ENCODE data around the gene TOGARAM2. TPM values are rescaled to one million over a fixed set of nuclear protein-coding genes. Genes with fewer than 3 reads are reported as not detected.

Gene TOGARAM2
- total and polyA plus RNA-seq, 2 of the 8 experiments (the other 6 are each of a cell fraction or from before 2014, with no cell fraction given): 0.42 to 1.4 TPM

DNA sequence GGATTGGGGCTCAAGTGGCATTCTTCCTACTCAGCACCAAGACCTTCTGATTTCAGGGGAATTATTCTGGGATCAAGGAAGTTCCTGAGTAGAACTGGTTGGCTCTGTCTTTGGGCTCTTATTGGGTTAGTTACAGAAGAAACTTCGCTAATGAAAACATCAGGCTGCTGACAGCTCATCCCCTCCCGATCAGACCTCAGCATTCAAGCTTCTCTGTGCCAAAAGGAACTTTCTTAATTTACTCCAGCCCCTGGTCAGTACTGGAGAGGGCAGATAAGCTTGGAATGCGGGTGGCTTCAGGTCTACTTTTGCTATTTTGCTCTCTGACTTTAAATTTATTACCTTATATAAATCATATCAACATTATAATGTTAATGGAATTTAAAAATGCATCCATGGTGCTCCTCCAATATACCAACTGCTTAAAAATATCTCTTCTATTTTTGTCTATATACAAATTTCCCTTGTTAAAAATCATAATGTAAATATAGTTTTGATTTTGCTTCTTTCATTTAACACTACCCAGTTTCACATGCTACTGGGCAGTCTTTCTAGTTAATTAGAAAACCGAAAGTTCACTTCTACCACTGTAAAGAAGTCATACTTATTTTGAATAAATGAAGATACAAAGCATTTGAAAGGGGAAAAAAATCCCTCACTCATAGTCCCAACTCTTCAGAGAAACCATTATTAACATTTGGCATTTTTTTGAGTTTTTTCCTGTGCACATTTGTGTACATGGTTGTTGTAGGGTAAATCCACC, 58.8 kb downstream of the TOGARAM2 start:
- H3K4me2 ChIP-seq (ENCODE audit: insufficient read depth in 1 of 2, low read depth in 2 of 2, low read length in 2 of 2): no peak overlapping the region
- no peak for FAIRE-seq
- TF ChIP-seq MAFK (IDR thresholded peaks at IDR 0.05; ENCODE audit: low read depth, low read length) (no peak), ATF2 (IDR thresholded peaks at IDR 0.05; ENCODE audit: low read length) (no peak), CHD2 (IDR thresholded peaks at IDR 0.05; ENCODE audit: low read length) (no peak), CTBP2 (IDR thresholded peaks at IDR 0.05; ENCODE audit: borderline replicate concordance, insufficient read depth, insufficient read length, low read length) (no peak), JUND (IDR thresholded peaks at IDR 0.05; ENCODE audit: low read length) (no peak), SP4 (IDR thresholded peaks at IDR 0.05; ENCODE audit: low read length) (no peak), EGR1 (IDR thresholded peaks at IDR 0.05; ENCODE audit: borderline replicate concordance, low read depth, low read length) (no peak), TBP (IDR thresholded peaks at IDR 0.05; ENCODE audit: low read depth, low read length) (no peak), RFX5 (IDR thresholded peaks at IDR 0.05; ENCODE audit: borderline replicate concordance, low read depth, low read length) (no peak), SRF (IDR thresholded peaks at IDR 0.05; ENCODE audit: low read depth, low read length) (no peak)
- TF ChIP-seq, protein P1, sequence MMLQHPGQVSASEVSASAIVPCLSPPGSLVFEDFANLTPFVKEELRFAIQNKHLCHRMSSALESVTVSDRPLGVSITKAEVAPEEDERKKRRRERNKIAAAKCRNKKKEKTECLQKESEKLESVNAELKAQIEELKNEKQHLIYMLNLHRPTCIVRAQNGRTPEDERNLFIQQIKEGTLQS (IDR thresholded peaks at IDR 0.05; ENCODE audit: insufficient read depth, low read depth, low read length): no peak

More for the DNA sequence above, 58.8 kb downstream of the TOGARAM2 start:
- Histone ChIP-seq H2BK5ac (ENCODE audit: low read depth, low read length) (no peak overlapping the region), H3K27ac (ENCODE audit: low read depth, low read length) (no peak overlapping the region), H4K91ac (replicated peaks; ENCODE audit: insufficient read length, low read length) (no peak overlapping the region), H2BK15ac (ENCODE audit: low read length) (no peak overlapping the region), H3K79me2 (ENCODE audit: control insufficient read depth in 1 of 2, insufficient read depth in 2 of 2, low read length in 2 of 2) (no peaks in the 10 kb centered on the region), H2AFZ (ENCODE audit: low read length) (no peak overlapping the region), H2BK20ac (ENCODE audit: low read length) (no peak overlapping the region), H2BK12ac (ENCODE audit: low read depth, low read length) (no peak overlapping the region), H4K20me1 (replicated peaks in 1 of 2; ENCODE audit: control insufficient read depth in 1 of 2, insufficient read depth in 2 of 2, low read length in 2 of 2) (no peaks in the 10 kb centered on the region), H3K4me1 (replicated peaks in 1 of 4; ENCODE audit: control insufficient read depth in 3 of 4, insufficient read depth in 4 of 4, low read length in 3 of 4) (no peaks in the 10 kb centered on the region; a peak in 1 of 7 replicates), H3K9ac (replicated peaks in 1 of 4; ENCODE audit: extremely low read depth in 1 of 4, low read depth in 3 of 4, low read length in 3 of 4) (no peak overlapping the region), H3K14ac (ENCODE audit: insufficient read length) (no peak overlapping the region), H4K8ac (ENCODE audit: extremely low read depth, insufficient read depth, low read length) (no peak overlapping the region), H3K18ac (ENCODE audit: extremely low read depth, low read length) (no peak overlapping the region), H3K27me3 (replicated peaks in 1 of 4; ENCODE audit: control insufficient read depth in 3 of 4, extremely low read depth in 1 of 4, insufficient read depth in 3 of 4, low read length in 3 of 4) (no peaks in the 10 kb centered on the region; a peak in 1 of 7 replicates), H2BK120ac (replicated peaks; ENCODE audit: low read depth, low read length) (no peak overlapping the region), H3K79me1 (ENCODE audit: low read depth, low read length) (no peaks in the 10 kb centered on the region), H4K5ac (ENCODE audit: insufficient read length, low read depth, low read length) (no peak overlapping the region), H3K23ac (ENCODE audit: insufficient read length) (no peak overlapping the region), H3K4me3 (ENCODE audit: extremely low read depth in 1 of 4, insufficient read depth in 2 of 4, low read depth in 3 of 4, low read length in 4 of 4) (no peak overlapping the region), H3K36me3 (ENCODE audit: control insufficient read depth in 2 of 4, insufficient read depth in 4 of 4, low read length in 3 of 4) (no peaks in the 10 kb centered on the region), H3K9me3 (ENCODE audit: insufficient read depth in 2 of 2, low read depth in 1 of 2, low read length in 1 of 2) (no peaks in the 10 kb centered on the region), H3K4ac (replicated peaks; ENCODE audit: insufficient read length, low read depth, low read length) (no peak overlapping the region), H3K23me2 (ENCODE audit: low read depth, low read length) (no peaks in the 10 kb centered on the region; the same call in 1 of the 2 replicates), H2AK5ac (ENCODE audit: low read depth, low read length) (no peak overlapping the region), H3K56ac (replicated peaks; ENCODE audit: insufficient read length, low read depth, low read length) (no peak overlapping the region)
- POLR2A ChIA-PET (ENCODE audit: partially characterized antibody): no interaction called here
- CTCF ChIA-PET (ENCODE audit: partially characterized antibody): interaction anchor here (1.2 to 1.4 kb wide), 3 partner anchors 11 to 35 kb away, joined by 3 to 5 read pairs (median 3); no protein-coding TSS in a partner anchor
- DNase-seq (ENCODE audit: low read depth in 1 of 2, low spot score in 2 of 2): no peak
- WGBS, 2 experiments (ENCODE audit: extremely low coverage in 1 of 2, insufficient coverage in 1 of 2, insufficient read length in 1 of 2, insufficient replicate concordance in 2 of 2, low coverage in 1 of 2, low lambda C conversion rate in 2 of 2, missing lambda C conversion rate in 1 of 2): 87% methylated on average over 4 of the region's 4 CpGs; no CpG with 5 or more reads in 1 of the 2 experiments

Measured in H1 (cell line).